K562 (cell line): ENCODE data around the gene SPINK4. TPM values are rescaled to one million over a fixed set of nuclear protein-coding genes. Genes with fewer than 3 reads are reported as not detected.

Experiments used
- ATAC-seq: fragments of 200-7000 bp; cut with Tn5 transposase; 3 replicates; pipeline ENCODE4 v1.9.1; 2020; ENCODE audit warnings: moderate library complexity
- BruUV-seq: library from RNA; stranded (reverse); fragments of 400-500 nt; replicated peaks from 2 replicates; lab custom pipeline; 2021; lab: Mats Ljungman, UMichigan
- CTCF ChIA-PET: fragments of 300-600 bp; formaldehyde crosslinking; extraction: SDS; loops from one replicate; lab custom pipeline; 2021; ENCODE audit warnings: low intra/inter-chr PET ratio; lab: Yijun Ruan, JAX
- POLR2A ChIA-PET: fragments of 300-600, 350-650 bp; sonication (Branson Sonifier 250); formaldehyde crosslinking; extraction: SDS; loops from one replicate; lab custom pipeline; 2021; ENCODE audit warnings: antibody characterized with exemption, inconsistent platforms; lab: Yijun Ruan, JAX
- DNase-seq, 4 experiments: peaks; one replicate each; pipeline versions ENCODE4 v3.0.0 to v3.0.0-alpha.2; 2011 to 2018; ENCODE audit warnings: low spot score in 3 of 4, mixed read lengths in 3 of 4; ENCODE audit errors: extremely low read depth in 1 of 4
- FAIRE-seq: peaks from 2 replicates; lab custom pipeline; 2011; peaks lifted over from hg19 to GRCh38; lab: Jason Lieb, UNC
- H2AFZ ChIP-seq: 2 replicates; pipeline ENCODE4 v1.6.0; 2011; ENCODE audit warnings: low read depth, low read length, control low read depth, inconsistent platforms
- H3K27ac ChIP-seq: fragments of 200-600 bp; 3 replicates; pipeline ENCODE4 v1.8.0; 2011; ENCODE audit warnings: low read depth, mild to moderate bottlenecking, control low read depth, inconsistent platforms, low read length, moderate library complexity, mixed read lengths; ENCODE audit errors: extremely low read depth
- H3K27me3 ChIP-seq, 2 experiments: fragments of 300-600 bp in 1 of 2; 2 replicates in 1 of 2; 3 replicates in 1 of 2; pipeline versions ENCODE4 v1.6.0 to v1.8.0; 2011; ENCODE audit warnings: inconsistent platforms in 2 of 2, low read length in 2 of 2, mild to moderate bottlenecking in 1 of 2, mixed read lengths in 1 of 2, moderate library complexity in 1 of 2; ENCODE audit not compliant: control insufficient read depth in 2 of 2, insufficient read depth in 2 of 2
- H3K36me3 ChIP-seq: fragments of 300-600 bp; 3 replicates; pipeline ENCODE4 v1.8.0; 2011; ENCODE audit warnings: mild to moderate bottlenecking, low read length, inconsistent platforms; ENCODE audit not compliant: control insufficient read depth, insufficient read depth
- H3K4me1 ChIP-seq, 2 experiments: fragments of 200-600 bp in 1 of 2; replicated peaks in 1 of 2; 2 replicates in 1 of 2; 3 replicates in 1 of 2; pipeline versions ENCODE4 v1.5.1 to v1.8.0; 2011; ENCODE audit warnings: inconsistent platforms in 2 of 2, low read length in 2 of 2, mild to moderate bottlenecking in 1 of 2, mixed read lengths in 1 of 2, moderate library complexity in 1 of 2; ENCODE audit not compliant: control insufficient read depth in 2 of 2, insufficient read depth in 2 of 2
- H3K4me2 ChIP-seq: 2 replicates; pipeline ENCODE4 v1.6.1; 2011; ENCODE audit warnings: low read length, control low read depth, inconsistent platforms, mixed read lengths; ENCODE audit not compliant: insufficient read depth
- H3K4me3 ChIP-seq: fragments of 200-600 bp; sonication (generic), shearing (Covaris generic); 2 replicates; pipeline ENCODE4 v1.5.1; 2016; ENCODE audit warnings: control low read depth, inconsistent platforms
- H3K79me2 ChIP-seq: fragments of 200-600 bp; 3 replicates; pipeline ENCODE4 v1.8.0; 2011; ENCODE audit warnings: low read length, inconsistent platforms; ENCODE audit not compliant: control insufficient read depth, insufficient read depth
- H3K9ac ChIP-seq, 2 experiments: 2 replicates each; pipeline versions ENCODE4 v1.6.0 to v1.6.1; 2011; ENCODE audit warnings: low read depth in 2 of 2, low read length in 2 of 2, control low read depth in 1 of 2, inconsistent platforms in 1 of 2, mild to moderate bottlenecking in 1 of 2, mixed read lengths in 1 of 2; ENCODE audit not compliant: insufficient read depth in 1 of 2
- H3K9me1 ChIP-seq: one replicate; pipeline ENCODE4 v1.6.0; 2011; ENCODE audit warnings: inconsistent platforms, mild to moderate bottlenecking, low read length, moderate library complexity; ENCODE audit not compliant: control insufficient read depth, insufficient read depth
- H3K9me3 ChIP-seq: replicated peaks from 2 replicates; pipeline ENCODE4 v1.5.1; 2011; ENCODE audit warnings: low read depth, low read length, inconsistent platforms; ENCODE audit not compliant: control insufficient read depth, insufficient read depth
- H4K20me1 ChIP-seq: replicated peaks from 2 replicates; pipeline ENCODE4 v1.6.1; 2011; ENCODE audit warnings: low read length, inconsistent platforms, mixed read lengths; ENCODE audit not compliant: control insufficient read depth, insufficient read depth
- ERF ChIP-seq: fragments of 450-650 bp; formaldehyde crosslinking; IDR thresholded peaks from 2 replicates; pipeline ENCODE4 v1.4.0; 2020; ENCODE audit warnings: mild to moderate bottlenecking, mixed read lengths
- FIP1L1 ChIP-seq: fragments of 200-400 bp; formaldehyde crosslinking; IDR thresholded peaks from 2 replicates; pipeline ENCODE4 v1.6.1; 2018; ENCODE audit warnings: mild to moderate bottlenecking, low read depth, low read length; ENCODE audit not compliant: poor library complexity, severe bottlenecking
- LARP7 ChIP-seq: fragments of 450-650 bp; IDR thresholded peaks from 2 replicates; pipeline ENCODE4 v1.6.1; 2016
- NCOA6 ChIP-seq: fragments of 450-650 bp; IDR thresholded peaks from 2 replicates; pipeline ENCODE4 v1.6.1; 2017; ENCODE audit warnings: mild to moderate bottlenecking
- PHF8 ChIP-seq: fragments of 200-600 bp; sonication (generic); IDR thresholded peaks from 2 replicates; pipeline ENCODE4 v1.6.1; 2012; ENCODE audit warnings: mixed run types, mild to moderate bottlenecking, inconsistent platforms, low read length, moderate library complexity, borderline replicate concordance
- RAD51 ChIP-seq: fragments of 450-650 bp; IDR thresholded peaks from 2 replicates; pipeline ENCODE4 v1.7.1; 2016; ENCODE audit warnings: low read depth, mild to moderate bottlenecking, borderline replicate concordance
- RBBP5 ChIP-seq: fragments of 200-600 bp; sonication (generic); IDR thresholded peaks from 2 replicates; pipeline ENCODE4 v1.6.1; 2012; ENCODE audit warnings: borderline replicate concordance, mild to moderate bottlenecking, low read length, control low read depth, inconsistent platforms; ENCODE audit not compliant: insufficient read depth, poor library complexity, severe bottlenecking
- REST ChIP-seq, 2 experiments: fragments of 450-650 bp; formaldehyde crosslinking in 1 of 2; IDR thresholded peaks; 2 replicates each; pipeline versions ENCODE4 v1.4.0 to v1.6.1; 2014 to 2020; ENCODE audit warnings: mild to moderate bottlenecking in 2 of 2, borderline replicate concordance in 1 of 2, low read depth in 1 of 2
- SPI1 ChIP-seq: IDR thresholded peaks from 2 replicates; pipeline ENCODE4 v1.6.1; 2011; ENCODE audit warnings: low read depth, low read length, control low read depth, borderline replicate concordance
- SRSF7 ChIP-seq: fragments of 200-400 bp; formaldehyde crosslinking; optimal IDR thresholded peaks from 2 replicates; pipeline ENCODE3; 2017; ENCODE audit warnings: mild to moderate bottlenecking, low read depth, low read length
- XRCC3 ChIP-seq: fragments of 450-650 bp; IDR thresholded peaks from 2 replicates; pipeline ENCODE4 v1.6.1; 2017; ENCODE audit warnings: mild to moderate bottlenecking, moderate library complexity
- ZNF324 ChIP-seq: fragments of 250-450 bp; sonication (Bioruptor Pico); IDR thresholded peaks from 2 replicates; pipeline ENCODE4 v1.4.0; 2020; ENCODE audit warnings: mild to moderate bottlenecking
- ZNF551 ChIP-seq: fragments of 250-450 bp; sonication (Bioruptor Pico); IDR thresholded peaks from 2 replicates; pipeline ENCODE4 v1.5.0; 2021; ENCODE audit warnings: mild to moderate bottlenecking, moderate library complexity
- WGBS: fragments of 100-300 bp; shearing (Covaris generic); methylation state at CpG from one replicate; pipeline ENCODE4 v1.1.6; 2016; ENCODE audit warnings: low coverage, mixed read lengths; ENCODE audit not compliant: insufficient coverage; ENCODE audit errors: missing lambda C conversion rate; 5-methylcytosine and 5-hydroxymethylcytosine counted together
- in situ Hi-C: fragments of 300-500 bp; cut with MboI; formaldehyde crosslinking; loops from 4 replicates; pipeline ENCODE4 v1.15.0; 2018; ENCODE audit warnings: inconsistent platforms, mixed read lengths
- intact Hi-C: fragments of 100-400 bp; cut with micrococcal nuclease; formaldehyde crosslinking; loops from 2 replicates; pipeline ENCODE4 v1.14.2; 2022
- polyA plus RNA-seq, 8 experiments: library from polyadenylated mRNA; depleted of rRNA in 4 of 8; stranded (reverse) in 5 of 8; unstranded in 3 of 8; fragments of >200 nt; fragmentation: Nextera tagmentation in 2 of 8; fragmentation: Illumina TruSeq in 1 of 8; extraction: Ambion mirVana in 2 of 8; extraction: Trizol in 1 of 8; gene quantifications; 2 replicates each; pipeline versions ENCODE4 v1.2.1 to v1.2.3, GENCODE V29; 2011 to 2014; ENCODE audit warnings: inconsistent platforms in 1 of 8, missing spikeins in 1 of 8
- total RNA-seq, 7 experiments: library from RNA; depleted of rRNA in 6 of 7; stranded (reverse); fragments of >200 nt in 6 of 7; fragmentation: Illumina TruSeq in 2 of 7; extraction: Trizol in 2 of 7; gene quantifications; 2 replicates each; pipeline versions ENCODE4 v1.2.1 to v1.2.3, GENCODE V29; 2011 to 2021; ENCODE audit warnings: low replicate concordance in 1 of 7

Gene SPINK4
- total and polyA plus RNA-seq, 9 of the 15 experiments (the other 6 are each of a cell fraction or from before 2014, with no cell fraction given) = 0.74 to 5.5 (median 2.1) TPM; not detected in 2

GRCh38 chr9:33220681-33221567 lies 19.0 kb upstream of the SPINK4 start (continued):
- TF ChIP-seq FIP1L1 (no peak), SPI1 (peak; percentile 71; the same call in 1 of the 2 replicates), ZNF551 (CRISPR knock-in tag) (no peak)

- Histone ChIP-seq H3K79me2 (no peaks in the 10 kb centered on the region), H4K20me1 (no peaks in the 10 kb centered on the region), H3K9me1 (no peaks in the 10 kb centered on the region), H3K4me1 (peaks cover 0 to 4% of the 10 kb centered on the region in 2 experiments; a peak in 3 of 5 replicates), H2AFZ (peak overlapping the region; percentile 40; the same call in 1 of the 2 replicates), H3K9ac (no peak overlapping the region), H3K4me3 (no peak overlapping the region), H3K27me3 (no peaks in the 10 kb centered on the region), H3K36me3 (no peaks in the 10 kb centered on the region), H3K27ac (no peak overlapping the region), H3K9me3 (no peaks in the 10 kb centered on the region), H3K4me2 (no peak overlapping the region)
- 40% methylated on average over 2 of the region's 3 CpGs for WGBS
- FAIRE-seq (no peak), ATAC-seq (peak; percentile 28; the same call in 2 of the 3 replicates), DNase-seq (no peak)
- POLR2A ChIA-PET = no interaction called here
- no TSS peak for BruUV-seq
- intact Hi-C loops (loop anchor here (10.0 kb wide), 1 partner anchor 227 kb away; no protein-coding TSS in a partner anchor), in situ Hi-C loops (no loop called here)
- CTCF ChIA-PET = no interaction called here
- TF ChIP-seq ERF (CRISPR knock-in tag) (no peak), LARP7 (no peak), PHF8 (no peak), XRCC3 (no peak), NCOA6 (no peak), RAD51 (no peak), REST (IDR thresholded peaks at IDR 0.05; ENCODE audit: borderline replicate concordance) (no peak), REST (CRISPR knock-in tag; IDR thresholded peaks at IDR 0.05; ENCODE audit: low read depth) (no peak), SRSF7 (no peak), ZNF324 (CRISPR knock-in tag) (no peak), RBBP5 (no peak)
Observed at GRCh38 chr9:33221568-33221884, 18.4 kb upstream of the SPINK4 start.
